ENCODE measurements around the gene SERPINB6.
"Not testable (repeated sequence)": the region's sequence is repeated elsewhere in the genome, so short reads cannot be mapped to it uniquely, and the experiment has no call there.

The SERPINB6 gene

GRCh38 chr6:2903411-2904185, 67.8 kb downstream of the SERPINB6 start:
- DNase-seq: not testable (repeated sequence)

- not testable (repeated sequence) for DNase-seq
These were observed 69.5 kb downstream of the SERPINB6 start for GRCh38 chr6:2901645-2902502.

DNA sequence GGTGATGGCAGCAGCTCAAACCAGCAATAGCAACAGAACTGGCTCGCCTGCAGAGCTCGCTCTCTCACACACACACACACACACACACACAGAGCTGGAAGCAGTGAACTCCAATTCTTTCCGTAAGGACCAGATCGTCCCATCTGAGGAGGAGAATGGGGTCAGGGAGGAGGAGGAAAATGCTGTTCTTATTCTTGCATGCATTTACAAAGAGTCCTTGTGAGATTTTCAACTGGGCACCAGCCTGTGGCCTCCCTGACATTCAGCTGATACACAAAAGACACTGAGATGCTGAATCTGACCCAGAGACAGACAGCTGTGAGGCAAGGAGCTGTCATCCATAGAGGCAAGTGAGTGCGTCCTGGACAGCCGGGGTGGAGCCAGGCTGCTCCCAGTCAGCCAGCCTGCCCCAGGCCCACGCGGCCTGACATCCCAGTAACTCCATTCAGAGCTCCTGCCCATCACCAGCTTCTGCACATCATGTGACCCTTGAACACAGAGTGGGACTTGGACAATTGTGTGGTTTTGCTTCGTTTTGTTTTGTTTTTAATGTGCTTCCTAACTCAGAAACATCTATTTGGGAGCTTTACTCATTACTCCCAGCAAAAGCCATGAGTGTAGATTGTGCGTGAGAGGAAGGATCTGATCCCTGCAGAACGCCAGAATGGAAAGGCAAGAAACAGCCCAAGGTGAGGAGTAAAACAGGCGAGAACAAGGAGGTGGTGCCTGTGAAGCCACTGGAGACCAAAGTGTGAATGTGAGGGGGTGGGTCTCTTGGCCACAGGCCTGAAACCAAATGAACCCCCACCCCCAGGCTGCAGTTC, 70.3 kb downstream of the SERPINB6 start:
- no peak for DNase-seq

DNA sequence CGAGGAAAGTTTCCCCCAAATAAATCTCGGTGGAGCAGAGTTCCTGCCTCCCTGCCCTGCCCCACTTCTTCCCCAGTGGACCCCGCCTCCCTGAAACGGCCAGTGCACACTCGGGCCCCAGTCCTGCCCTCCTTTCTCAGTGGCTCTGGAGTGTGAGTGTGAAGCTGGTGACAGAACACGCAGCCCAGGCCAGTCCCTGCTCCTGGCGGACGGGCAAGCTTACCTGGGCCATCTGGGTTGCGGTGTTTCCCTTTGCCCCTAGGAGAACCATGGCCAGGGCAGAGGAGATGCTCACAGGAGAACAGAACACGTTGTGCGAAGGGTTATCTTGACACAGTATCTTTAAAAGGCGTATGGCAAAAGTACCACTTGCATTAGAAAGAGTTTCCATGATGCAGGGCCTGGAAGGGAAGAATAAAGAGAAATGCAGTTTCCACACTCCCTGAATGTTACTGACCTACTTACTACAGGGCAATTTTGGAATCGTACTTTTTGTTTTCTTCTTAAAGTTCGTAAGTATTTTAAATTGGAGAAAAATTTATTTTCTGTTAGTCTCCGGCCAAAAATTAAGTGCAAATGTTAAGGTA, 71.1 kb downstream of the SERPINB6 start:
- DNase-seq: no peak

DNA sequence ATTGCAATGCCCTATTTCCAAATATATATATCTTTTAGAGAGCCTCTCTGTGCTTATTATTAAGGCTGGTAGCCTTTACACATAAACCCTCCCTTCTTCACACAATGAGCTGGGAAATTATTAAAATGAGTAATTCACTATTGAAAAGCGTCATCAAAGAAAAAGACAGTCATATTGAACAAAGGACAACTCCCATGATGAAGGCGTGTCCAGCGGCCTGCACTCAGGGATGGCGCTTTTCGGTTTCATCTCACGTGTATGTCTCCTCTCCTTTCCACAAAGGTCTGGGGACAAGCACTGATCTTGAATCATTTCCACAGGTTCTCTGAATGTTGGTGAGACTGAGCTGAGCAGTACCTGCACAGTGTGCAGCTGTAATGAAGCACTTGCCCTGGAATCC, 71.8 kb downstream of the SERPINB6 start:
- no peak for DNase-seq

Data from NCI-H1048 (cell line).